Stimulated activated CD8-positive, alpha-beta memory T cell treated with anti-CD3 and anti-CD28 coated beads, Interleukin-12 subunit alpha, Interleukin-12 subunit beta, amount 100 ng/mL, for 24 hours (primary cell): ENCODE measurements around the gene ZNHIT1.

Source experiments
- DNase-seq: peaks from one replicate; pipeline ENCODE4 v3.0.0-alpha.2; 2020; ENCODE audit errors: extremely low read depth

ZNHIT1 gene

GRCh38 chr7:101218236-101219125 is 516 bp downstream of the ZNHIT1 start:
- DNase-seq = no peak

GRCh38 chr7:101220295-101220694 is 2.3 kb downstream of the ZNHIT1 start:
- no peak for DNase-seq

- no peak for DNase-seq
These were observed 4.4 kb downstream of the ZNHIT1 start for GRCh38 chr7:101222275-101222830.

- no peak for DNase-seq
These were observed 5.6 kb downstream of the ZNHIT1 start for GRCh38 chr7:101223528-101223927.

GRCh38 chr7:101225650-101226049 is 7.7 kb downstream of the ZNHIT1 start:
- no peak for DNase-seq

- DNase-seq = no peak
These were observed 8.8 kb downstream of the ZNHIT1 start for GRCh38 chr7:101226721-101227120.

- DNase-seq = no peak
These were observed 13.7 kb downstream of the ZNHIT1 start for GRCh38 chr7:101231644-101232043.

- no peak for DNase-seq
These were observed 14.3 kb downstream of the ZNHIT1 start for GRCh38 chr7:101232141-101232850.

- no peak for DNase-seq
These were observed 16.1 kb downstream of the ZNHIT1 start for GRCh38 chr7:101233907-101234547.

GRCh38 chr7:101234636-101235035 is 16.7 kb downstream of the ZNHIT1 start:
- DNase-seq = no peak

GRCh38 chr7:101235050-101235449 is 17.1 kb downstream of the ZNHIT1 start:
- no peak for DNase-seq

- no peak for DNase-seq
These were observed 17.6 kb downstream of the ZNHIT1 start for GRCh38 chr7:101235522-101235921.

GRCh38 chr7:101236292-101236835 is 18.4 kb downstream of the ZNHIT1 start:
- DNase-seq = no peak

GRCh38 chr7:101237206-101238067 is 19.5 kb downstream of the ZNHIT1 start, which contains the start of gene CLDN15:
CLDN15 (minus strand) TSS chr7:101237802; CDS start chr7:101237581, 221 bp downstream.
- no peak for DNase-seq

GRCh38 chr7:101238226-101239182 is 20.5 kb downstream of the ZNHIT1 start:
- no peak for DNase-seq

- no peak for DNase-seq
These were observed 21.4 kb downstream of the ZNHIT1 start for GRCh38 chr7:101239191-101239950.

GRCh38 chr7:101239951-101240220 is 21.9 kb downstream of the ZNHIT1 start:
- no peak for DNase-seq

GRCh38 chr7:101240226-101241014 is 22.5 kb downstream of the ZNHIT1 start:
- no peak for DNase-seq
